ENCODE data around the gene ZSWIM4. TPM values are rescaled to one million over a fixed set of nuclear protein-coding genes. Genes with fewer than 3 reads are reported as not detected.
"Not testable (repeated sequence)": the region's sequence is repeated elsewhere in the genome, so short reads cannot be mapped to it uniquely, and the experiment has no call there.

The ZSWIM4 gene
- total RNA-seq, 4 donors from 2014 or later = 0.26 to 8.4 (median 6.0) TPM

- peaks cover 14 to 35% of the 10 kb centered on the region in 2 donors for H3K4me1 ChIP-seq
- no peaks in the 10 kb centered on the region for H3K9me3 ChIP-seq
- DNase-seq = peak; percentile 79 to 92
- H3K36me3 ChIP-seq = no peaks in the 10 kb centered on the region
- intact Hi-C loops (cut with DNase I; ENCODE audit: low total_unique reads) = loop anchor here (5.0 kb wide), 1 partner anchor 53 kb away; the partner anchor contains the start of gene ZSWIM4
- peak in 1 of 2 donors; percentile 67 for TF ChIP-seq POLR2A (IDR thresholded peaks at IDR 0.05)
- TF ChIP-seq, protein P1, sequence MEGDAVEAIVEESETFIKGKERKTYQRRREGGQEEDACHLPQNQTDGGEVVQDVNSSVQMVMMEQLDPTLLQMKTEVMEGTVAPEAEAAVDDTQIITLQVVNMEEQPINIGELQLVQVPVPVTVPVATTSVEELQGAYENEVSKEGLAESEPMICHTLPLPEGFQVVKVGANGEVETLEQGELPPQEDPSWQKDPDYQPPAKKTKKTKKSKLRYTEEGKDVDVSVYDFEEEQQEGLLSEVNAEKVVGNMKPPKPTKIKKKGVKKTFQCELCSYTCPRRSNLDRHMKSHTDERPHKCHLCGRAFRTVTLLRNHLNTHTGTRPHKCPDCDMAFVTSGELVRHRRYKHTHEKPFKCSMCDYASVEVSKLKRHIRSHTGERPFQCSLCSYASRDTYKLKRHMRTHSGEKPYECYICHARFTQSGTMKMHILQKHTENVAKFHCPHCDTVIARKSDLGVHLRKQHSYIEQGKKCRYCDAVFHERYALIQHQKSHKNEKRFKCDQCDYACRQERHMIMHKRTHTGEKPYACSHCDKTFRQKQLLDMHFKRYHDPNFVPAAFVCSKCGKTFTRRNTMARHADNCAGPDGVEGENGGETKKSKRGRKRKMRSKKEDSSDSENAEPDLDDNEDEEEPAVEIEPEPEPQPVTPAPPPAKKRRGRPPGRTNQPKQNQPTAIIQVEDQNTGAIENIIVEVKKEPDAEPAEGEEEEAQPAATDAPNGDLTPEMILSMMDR (IDR thresholded peaks at IDR 0.05) = no peak
- H3K27ac ChIP-seq = peak overlapping the region; percentile 100
- peak overlapping the region; percentile 36 to 37 for H3K4me3 ChIP-seq
- no peaks in the 10 kb centered on the region for H3K27me3 ChIP-seq
Observed at GRCh38 chr19:13849991-13850909, 55.0 kb downstream of the ZSWIM4 start.

DNA sequence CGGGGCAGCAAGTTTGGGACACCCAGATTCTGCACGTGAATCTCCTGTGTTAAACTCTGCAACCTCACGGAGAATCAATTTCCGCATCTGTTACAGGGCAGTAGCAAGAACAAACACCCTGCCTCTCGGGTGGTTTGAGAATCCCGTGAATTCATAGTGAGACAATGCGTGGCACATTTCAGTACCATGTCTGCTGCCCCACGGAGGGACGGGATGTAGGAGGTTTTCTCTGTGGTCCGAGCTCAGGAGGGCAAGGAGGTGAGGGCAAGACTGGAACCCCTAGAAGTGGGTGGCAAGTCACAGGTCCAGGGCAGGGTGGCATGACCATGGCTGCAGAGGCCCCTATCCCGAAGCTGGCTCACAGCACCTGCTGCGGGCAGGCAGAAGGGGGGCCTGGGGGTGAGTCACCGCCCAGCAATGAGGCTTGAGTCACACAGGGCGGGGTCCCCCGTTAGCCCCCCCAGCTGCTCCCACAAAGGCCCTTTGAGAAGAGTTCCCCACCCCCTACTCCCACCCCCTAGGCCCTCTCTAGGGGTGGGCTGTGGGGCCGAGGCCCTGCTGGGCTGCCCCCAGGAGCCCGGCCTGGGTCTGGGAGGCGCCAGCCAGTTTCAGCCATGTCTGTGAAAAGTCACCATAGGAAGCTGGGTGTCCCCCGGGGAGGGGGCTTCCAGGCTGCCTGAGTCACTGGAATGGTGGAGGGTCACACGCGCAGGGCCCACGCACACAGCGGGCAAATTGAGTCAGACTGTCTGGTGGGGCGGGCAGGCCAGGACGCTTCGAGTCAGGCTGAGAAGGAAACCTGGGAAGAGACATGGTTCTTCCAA, 55.9 kb downstream of the ZSWIM4 start:
- H3K27ac ChIP-seq = peak overlapping the region; percentile 100
- H3K4me1 ChIP-seq = peaks cover 14 to 35% of the 10 kb centered on the region in 2 donors
- DNase-seq = peak; percentile 92 to 95
- H3K36me3 ChIP-seq = no peaks in the 10 kb centered on the region
- peak overlapping the region; percentile 36 to 37 for H3K4me3 ChIP-seq
- intact Hi-C loops (cut with DNase I; ENCODE audit: low total_unique reads) = loop anchor here (5.0 kb wide), 1 partner anchor 54 kb away; the partner anchor contains the start of gene ZSWIM4
- H3K9me3 ChIP-seq = no peaks in the 10 kb centered on the region
- H3K27me3 ChIP-seq = no peaks in the 10 kb centered on the region
- TF ChIP-seq, protein P1 (IDR thresholded peaks at IDR 0.05) = no peak
- peak; percentile 33 to 34 for TF ChIP-seq POLR2A (IDR thresholded peaks at IDR 0.05)

DNA sequence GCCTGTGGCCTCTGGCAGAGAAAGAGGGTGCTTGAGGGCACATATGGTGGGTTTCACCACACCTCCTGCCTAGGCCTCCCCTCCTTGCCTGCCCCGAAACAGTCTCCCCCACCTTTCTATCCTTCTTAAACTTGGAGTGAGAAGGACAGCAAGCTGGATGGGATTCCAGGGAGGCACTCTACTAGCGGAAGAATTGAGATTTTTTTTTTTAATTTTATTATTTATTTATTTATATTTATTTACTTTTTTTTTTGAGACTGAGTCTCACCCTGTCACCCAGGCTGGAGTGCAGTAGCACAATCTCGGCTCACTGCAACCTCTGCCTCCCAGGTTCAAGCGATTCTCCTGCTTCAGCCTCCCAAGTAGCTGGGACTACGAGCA, 56.5 kb downstream of the ZSWIM4 start:
- intact Hi-C loops (cut with DNase I; ENCODE audit: low total_unique reads) = loop anchor here (5.0 kb wide), 1 partner anchor 54 kb away; the partner anchor contains the start of gene ZSWIM4
- not testable (repeated sequence) for H3K36me3 ChIP-seq, H3K27me3 ChIP-seq, H3K4me3 ChIP-seq, H3K9me3 ChIP-seq, DNase-seq
- Histone ChIP-seq H3K27ac (peak overlapping the region; percentile 100), H3K4me1 (peaks cover 14 to 30% of the 10 kb centered on the region in 2 donors)

GRCh38 chr19:13852171-13852707, 57.0 kb downstream of the ZSWIM4 start:
- H3K9me3 ChIP-seq, DNase-seq, H3K4me3 ChIP-seq, H3K36me3 ChIP-seq, H3K27me3 ChIP-seq: not testable (repeated sequence)
- peaks cover 14 to 26% of the 10 kb centered on the region in 2 donors for H3K4me1 ChIP-seq
- intact Hi-C loops (cut with DNase I; ENCODE audit: low total_unique reads) = loop anchor here (5.0 kb wide), 1 partner anchor 55 kb away; the partner anchor contains the start of gene ZSWIM4
- peak overlapping the region; percentile 100 for H3K27ac ChIP-seq

DNA sequence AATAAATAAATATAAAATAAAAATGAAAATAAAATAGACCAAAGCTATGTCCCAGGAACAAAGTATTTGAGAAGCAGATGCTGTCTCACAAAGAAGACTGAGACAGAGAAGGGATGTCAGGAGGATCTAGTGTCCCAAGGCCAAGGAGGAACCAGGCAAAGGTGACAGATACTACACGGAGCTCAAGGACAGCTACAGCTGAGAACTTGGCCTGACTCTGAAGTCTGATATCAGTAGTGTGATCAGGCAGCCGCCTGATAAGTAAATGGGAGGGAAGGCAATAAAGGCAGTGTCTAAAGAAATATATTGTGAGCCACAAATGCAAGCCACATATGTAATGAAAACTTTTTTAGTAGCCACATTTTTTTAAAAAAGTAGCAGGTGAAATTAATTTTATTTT, 61.3 kb downstream of the ZSWIM4 start:
- DNase-seq = no peak
- Histone ChIP-seq H3K9me3 (no peaks in the 10 kb centered on the region), H3K27ac (no peak overlapping the region), H3K36me3 (no peaks in the 10 kb centered on the region), H3K4me3 (no peak overlapping the region), H3K27me3 (no peaks in the 10 kb centered on the region), H3K4me1 (peaks cover 4 to 6% of the 10 kb centered on the region in 2 donors)
- intact Hi-C loops (cut with DNase I; ENCODE audit: low total_unique reads) = no loop called here
- TF ChIP-seq POLR2A (IDR thresholded peaks at IDR 0.05) = no peak
- TF ChIP-seq, protein P1 (IDR thresholded peaks at IDR 0.05) = no peak
